MM.1S (cell line): ENCODE results near the gene PARP11.

Source experiments
- CTCF ChIP-seq: fragments of 300-600 bp; sonication (generic); IDR thresholded peaks from 2 replicates; pipeline ENCODE4 v1.5.1; 2016; ENCODE audit warnings: antibody characterized with exemption, low read length, mixed read lengths
- EZH2 ChIP-seq: fragments of 300-600 bp; sonication (generic); optimal IDR thresholded peaks from 2 replicates; pipeline ENCODE3; 2017; ENCODE audit warnings: low read depth, mild to moderate bottlenecking, antibody characterized with exemption, low read length, mixed read lengths
- EZH2phosphoT487 ChIP-seq: fragments of 300-600 bp; sonication (generic); IDR thresholded peaks from 2 replicates; pipeline ENCODE4 v1.6.1; 2018; ENCODE audit warnings: antibody characterized with exemption, low read length

GRCh38 chr12:3838076-3838475 is 35.1 kb downstream of the PARP11 start:
- TF ChIP-seq EZH2 (no peak), CTCF (no peak), EZH2phosphoT487 (no peak)
